ENCODE data around the gene ICAM1. TPM values are rescaled to one million over a fixed set of nuclear protein-coding genes. Genes with fewer than 3 reads are reported as not detected.

Gene ICAM1
- total and polyA plus RNA-seq, 10 of the 15 experiments (the other 5 are each of a cell fraction or from before 2014, with no cell fraction given) = 7.6 to 115 (median 60.2) TPM

GRCh38 chr19:10231612-10232228 is 39.2 kb upstream of the ICAM1 start:
- WGBS (ENCODE audit: insufficient coverage, insufficient replicate concordance, low lambda C conversion rate, missing lambda C conversion rate) = 67% methylated on average over 8 of the region's 8 CpGs
- Histone ChIP-seq H3K27me3 (replicated peaks in 1 of 2; ENCODE audit: control insufficient read depth in 2 of 2, insufficient read depth in 2 of 2, low read length in 1 of 2) (no peaks in the 10 kb centered on the region), H4K20me1 (ENCODE audit: control insufficient read depth, insufficient read depth) (no peaks in the 10 kb centered on the region), H2AFZ (ENCODE audit: control insufficient read depth, low read depth, low read length) (peak overlapping the region; percentile 20; the same call in 1 of the 2 replicates), H3K27ac (ENCODE audit: control insufficient read depth, insufficient read depth) (peak overlapping the region; percentile 97), H3K79me2 (ENCODE audit: control insufficient read depth, insufficient read depth, low read length) (peaks cover 41% of the 10 kb centered on the region), H3K4me3 (peak overlapping the region; percentile 90; the same call in 1 of the 2 replicates), H3K36me3 (ENCODE audit: control insufficient read depth in 2 of 2, insufficient read depth in 2 of 2, low read length in 1 of 2) (peaks cover 1 to 5% of the 10 kb centered on the region in 2 experiments; a peak in 1 of 4 replicates), H3K9ac (ENCODE audit: control insufficient read depth, insufficient read depth, low read length) (peak overlapping the region; percentile 54; the same call in 1 of the 2 replicates), H3K4me1 (ENCODE audit: control insufficient read depth, insufficient read depth, low read length) (peaks cover 47% of the 10 kb centered on the region), H3K4me2 (ENCODE audit: control insufficient read depth, insufficient read depth) (peak overlapping the region; percentile 79), H3K9me3 (replicated peaks; ENCODE audit: control insufficient read depth, insufficient read depth, low read length) (no peaks in the 10 kb centered on the region)
- in situ Hi-C loops (cut with MboI) (loop anchor here (25.0 kb wide), 1 partner anchor 1094 kb away; the partner anchor contains the start of genes OR7G3 and ZNF317), intact Hi-C loops (cut with micrococcal nuclease; ENCODE audit: unreplicated experiment) (no loop called here)
- BruUV-seq (replicated peaks) = no TSS peak
- POLR2A ChIA-PET = interaction anchor here (0.5 to 2.1 kb wide), 7 partner anchors 11 to 132 kb away, joined by 3 to 16 read pairs (median 6); partner anchors contain the start of genes ANGPTL6, DNMT1 and PPAN
- no peak; the same call in 2 of the 3 replicates for ATAC-seq
- DNase-seq (ENCODE audit: low read depth, low spot score) = no peak
- FAIRE-seq = no peak
- SMC1A ChIA-PET (ENCODE audit: uncharacterized antibody, unreplicated experiment) = interaction anchor here (1.5 to 8.8 kb wide), 3 partner anchors 13 to 18 kb away, joined by 4 to 78 read pairs (median 6); no protein-coding TSS in a partner anchor
- CTCF ChIA-PET = interaction anchor here (1.0 to 9.8 kb wide), 2 partner anchors 16 to 39 kb away, joined by 5 to 148 read pairs; partner anchors contain the start of genes ICAM1 and MRPL4
- RAD21 ChIA-PET (ENCODE audit: unreplicated experiment) = interaction anchor here (0.6 to 8.2 kb wide), 4 partner anchors 11 to 130 kb away, joined by 3 to 98 read pairs (median 5); partner anchors contain the start of gene MRPL4
- peak; percentile 23; the same call in 1 of the 2 replicates for TF ChIP-seq ZBTB33 (IDR thresholded peaks at IDR 0.05)
- peak; percentile 16; the same call in 1 of the 2 replicates for TF ChIP-seq ATF7 (IDR thresholded peaks at IDR 0.05; ENCODE audit: low read depth)
- no peak for TF ChIP-seq ZNF622 (IDR thresholded peaks at IDR 0.05)
- TF ChIP-seq HDAC6 (IDR thresholded peaks at IDR 0.05; ENCODE audit: unreplicated experiment) = no peak
- TF ChIP-seq BCL3 (IDR thresholded peaks at IDR 0.05; ENCODE audit: borderline replicate concordance, insufficient read depth, low read depth, low read length, poor library complexity, severe bottlenecking) = no peak
- TF ChIP-seq ZBTB11 (CRISPR knock-in tag; IDR thresholded peaks at IDR 0.05) = no peak
- no peak for TF ChIP-seq CHD4 (IDR thresholded peaks at IDR 0.05)
- TF ChIP-seq CTCF (IDR thresholded peaks at IDR 0.05 in 2 of 3, conservative IDR thresholded peaks at IDR 0.05 in 1 of 3; ENCODE audit: control insufficient read depth in 2 of 3, extremely low read depth in 1 of 3, insufficient read depth in 1 of 3, low read depth in 3 of 3, low read length in 3 of 3) = no peak
- no peak for TF ChIP-seq ZSCAN29 (IDR thresholded peaks at IDR 0.05)
- no peak for TF ChIP-seq BMI1 (IDR thresholded peaks at IDR 0.05; ENCODE audit: borderline replicate concordance)
- no peak for TF ChIP-seq IRF3 (IDR thresholded peaks at IDR 0.05)
- no peak for TF ChIP-seq SRF (IDR thresholded peaks at IDR 0.05; ENCODE audit: low read depth in 2 of 2, low read length in 2 of 2)

Measured in GM12878 (cell line).